GM12892 (cell line): ENCODE data around the gene TRIM13.
A peak's percentile ranks its signal among the peaks of the same experiment; 100 is the strongest.

ENCODE experiments used
- DNase-seq: peaks from one replicate; pipeline ENCODE4 v3.0.0; 2011; ENCODE audit not compliant: insufficient read length
- FAIRE-seq: peaks from 2 replicates; lab custom pipeline; 2011; peaks lifted over from hg19 to GRCh38; lab: Jason Lieb, UNC
- POLR2A ChIP-seq: IDR thresholded peaks from 2 replicates; pipeline ENCODE4 v1.6.1; 2011; ENCODE audit warnings: low read depth, low read length, control low read depth
- POLR2AphosphoS5 ChIP-seq: IDR thresholded peaks from 2 replicates; pipeline ENCODE4 v1.6.1; 2011; ENCODE audit warnings: low read depth, low read length, control low read depth
- TAF1 ChIP-seq: IDR thresholded peaks from 2 replicates; pipeline ENCODE4 v1.6.1; 2011; ENCODE audit warnings: low read depth, mild to moderate bottlenecking, control low read depth, low read length, borderline replicate concordance

The TRIM13 gene

DNA sequence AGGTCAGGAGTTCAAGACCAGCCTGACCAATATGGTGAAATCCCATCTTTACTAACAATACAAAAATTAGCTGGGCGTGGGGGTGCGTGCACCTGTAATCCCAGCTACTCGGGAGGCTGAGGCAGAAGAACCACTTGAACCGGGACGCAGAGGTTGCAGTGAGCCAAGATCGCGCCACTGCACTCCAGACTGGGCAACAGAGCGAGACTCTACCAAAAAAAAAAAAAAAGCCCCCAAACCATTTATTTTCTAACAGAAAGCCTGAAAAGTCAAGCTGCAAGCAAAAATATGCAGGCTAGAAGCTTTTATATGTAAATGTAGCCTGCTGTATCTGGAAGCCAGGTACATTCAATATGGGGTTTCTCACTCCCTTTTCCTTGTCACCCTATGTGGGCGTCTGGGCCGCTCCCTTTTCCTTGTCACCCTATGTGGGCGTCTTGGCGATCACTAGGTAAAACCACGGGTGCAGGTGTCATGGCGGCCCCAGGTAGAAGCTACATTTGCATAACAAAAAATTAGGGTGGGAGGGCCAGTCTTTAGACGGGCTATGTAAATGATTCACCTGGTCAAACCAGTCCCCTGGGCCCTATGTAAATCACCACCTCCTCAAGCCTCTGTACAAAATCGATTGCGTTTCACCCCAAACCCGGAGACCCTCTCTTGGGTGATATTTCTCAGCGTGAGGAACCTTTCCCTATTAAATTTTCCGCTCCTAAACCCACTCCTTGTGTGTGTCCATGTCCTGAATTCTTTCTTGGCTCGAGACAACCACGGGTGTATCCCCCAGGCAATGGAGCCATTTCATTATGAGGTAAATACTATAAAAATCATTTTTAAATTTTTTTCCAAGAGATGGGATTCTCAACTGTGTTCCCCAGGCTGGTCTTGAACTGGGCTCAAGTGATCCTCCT lies 2.1 kb downstream of the TRIM13 start:
- DNase-seq = no peak
- no peak for FAIRE-seq
- no peak for TF ChIP-seq TAF1
- TF ChIP-seq POLR2A = no peak
- TF ChIP-seq POLR2AphosphoS5 = no peak

DNA sequence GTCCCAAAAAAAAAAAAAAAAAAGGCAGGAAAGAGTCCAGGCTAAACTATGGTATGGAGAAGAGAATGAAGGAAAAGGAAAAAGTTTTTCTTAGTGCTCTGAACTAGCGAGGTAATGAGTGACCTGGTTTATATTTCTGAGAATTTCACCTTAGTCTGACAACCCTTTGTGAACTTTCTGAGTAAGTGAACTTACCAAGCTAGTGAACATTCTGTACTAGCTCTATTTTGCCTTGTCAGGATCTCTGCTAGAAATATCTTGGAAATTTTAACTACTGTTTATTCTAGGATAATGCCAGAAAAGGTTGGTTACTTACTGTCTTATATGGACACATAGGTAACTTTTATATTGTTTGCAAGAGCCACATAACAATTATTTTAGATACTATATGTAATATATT lies 4.4 kb downstream of the TRIM13 start:
- no peak for FAIRE-seq
- DNase-seq = no peak
- TF ChIP-seq POLR2AphosphoS5 (no peak), TAF1 (no peak), POLR2A (no peak)

DNA sequence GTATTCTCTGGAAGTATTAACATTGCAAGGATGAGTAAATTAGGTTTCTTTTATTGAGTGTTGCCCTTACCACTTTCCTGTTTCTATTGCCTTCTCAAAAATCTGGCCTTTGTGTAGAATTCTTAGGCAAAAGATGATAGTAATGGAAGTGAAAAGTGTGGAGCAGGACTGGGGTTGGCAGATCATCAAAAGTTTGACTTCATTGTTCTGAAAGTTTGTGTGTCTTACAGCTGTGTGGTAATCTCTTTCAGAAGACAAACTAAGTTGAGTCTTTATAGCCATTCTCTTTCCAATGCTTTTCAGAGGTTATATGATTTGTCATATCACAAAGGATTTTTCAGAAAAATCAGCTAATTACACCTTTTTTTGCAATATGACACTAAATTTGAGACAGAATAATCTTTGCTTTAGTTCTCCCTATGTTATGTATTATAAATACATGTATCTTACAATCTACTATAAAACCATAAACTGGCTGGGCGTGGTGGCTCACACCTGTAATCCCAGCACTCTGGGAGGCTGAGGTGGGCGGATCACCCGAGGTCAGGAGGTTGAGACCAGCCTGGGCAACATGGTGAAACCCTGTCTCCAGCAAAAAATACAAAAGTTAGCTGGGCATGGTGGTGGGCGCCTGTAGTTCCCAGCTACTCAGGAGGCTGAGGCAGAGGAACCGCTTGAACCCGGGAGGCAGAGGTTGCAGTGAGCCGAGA lies 9.7 kb downstream of the TRIM13 start:
- FAIRE-seq (no peak), DNase-seq (no peak)
- TF ChIP-seq POLR2AphosphoS5 = no peak
- TF ChIP-seq TAF1 = no peak
- no peak for TF ChIP-seq POLR2A

GRCh38 chr13:50011461-50011860 lies 14.6 kb downstream of the TRIM13 start:
- TF ChIP-seq TAF1 (no peak), POLR2AphosphoS5 (no peak), POLR2A (no peak)
- DNase-seq (no peak), FAIRE-seq (no peak)

- DNase-seq = no peak
- TF ChIP-seq TAF1 (no peak), POLR2AphosphoS5 (no peak), POLR2A (no peak)
- FAIRE-seq = no peak
Observed at GRCh38 chr13:50012396-50013169, 15.7 kb downstream of the TRIM13 start.

DNA sequence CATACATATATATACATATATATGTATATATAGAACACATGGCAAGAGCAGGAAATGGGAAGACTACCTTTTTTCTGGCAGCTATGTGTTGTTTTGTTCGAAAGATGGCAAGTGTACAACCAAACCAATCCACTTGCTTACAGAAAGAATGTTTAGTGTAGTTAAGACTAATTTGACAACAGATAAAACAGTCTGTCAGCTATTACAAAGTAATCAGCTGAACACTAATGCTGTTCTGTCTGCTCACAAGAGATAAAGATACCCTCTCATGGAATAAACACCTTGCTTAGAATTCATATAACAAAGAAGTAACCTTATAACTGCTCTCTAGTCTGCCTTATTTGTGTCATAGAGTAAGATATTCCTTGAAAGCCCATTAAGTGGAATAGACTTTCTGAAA lies 17.5 kb downstream of the TRIM13 start:
- DNase-seq = no peak
- peak; percentile 77 for FAIRE-seq

DNA sequence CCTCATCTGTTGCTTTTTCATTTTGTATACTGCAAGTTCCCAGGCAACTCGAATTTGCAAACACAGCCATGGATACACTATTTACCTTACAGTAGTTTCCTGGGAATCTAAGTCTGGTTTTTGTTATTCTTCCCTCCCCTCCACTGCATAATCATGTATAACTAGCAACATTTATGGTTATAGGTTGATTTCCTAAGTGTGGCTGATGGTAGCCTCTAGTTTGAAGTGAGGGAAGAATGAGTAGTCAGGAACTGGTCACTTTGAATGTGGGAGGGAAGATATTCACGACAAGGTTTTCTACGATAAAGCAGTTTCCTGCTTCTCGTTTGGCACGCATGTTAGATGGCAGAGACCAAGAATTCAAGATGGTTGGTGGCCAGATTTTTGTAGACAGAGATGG lies 18.4 kb downstream of the TRIM13 start, which contains the start of gene KCNRG:
TSS of gene KCNRG (plus strand) at position 187 of the 400 bp plus-strand sequence. CDS start at position 237, 50 bp downstream.
- no peak for FAIRE-seq
- no peak for DNase-seq
- no peak for TF ChIP-seq TAF1
- no peak for TF ChIP-seq POLR2A
- TF ChIP-seq POLR2AphosphoS5 = no peak

More for the DNA sequence above, 17.5 kb downstream of the TRIM13 start:
- TF ChIP-seq POLR2AphosphoS5 (no peak), TAF1 (no peak), POLR2A (no peak)

- DNase-seq (no peak), FAIRE-seq (no peak)
Observed at GRCh38 chr13:50015750-50016149, 18.9 kb downstream of the TRIM13 start.

GRCh38 chr13:50016444-50016843 lies 19.6 kb downstream of the TRIM13 start:
- DNase-seq = no peak
- no peak for TF ChIP-seq POLR2A
- no peak for TF ChIP-seq POLR2AphosphoS5
- no peak for TF ChIP-seq TAF1

More at GRCh38 chr13:50015750-50016149, 18.9 kb downstream of the TRIM13 start:
- TF ChIP-seq POLR2A = no peak
- no peak for TF ChIP-seq TAF1
- TF ChIP-seq POLR2AphosphoS5 = no peak

DNA sequence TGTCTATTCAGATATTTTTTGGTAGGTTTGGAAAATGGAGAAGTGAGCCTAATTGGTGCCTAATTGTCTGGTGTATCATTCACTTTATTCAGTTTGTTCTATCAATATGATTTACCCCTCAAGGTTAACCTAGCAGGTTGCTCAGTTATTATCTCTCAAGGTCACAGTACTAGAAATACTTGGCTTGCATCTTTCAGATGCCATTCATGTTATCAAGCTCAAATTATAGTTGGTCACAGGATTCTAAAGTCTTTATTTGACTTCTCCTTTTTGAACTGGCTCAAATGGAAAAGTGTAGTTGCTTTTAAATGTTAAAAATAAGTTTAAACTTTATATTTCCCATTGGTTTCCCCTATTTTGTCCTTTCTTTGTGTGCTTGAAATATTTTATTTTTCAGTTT lies 21.0 kb downstream of the TRIM13 start:
- FAIRE-seq (no peak), DNase-seq (no peak)
- TF ChIP-seq POLR2A (no peak), TAF1 (no peak), POLR2AphosphoS5 (no peak)

More at GRCh38 chr13:50016444-50016843, 19.6 kb downstream of the TRIM13 start:
- FAIRE-seq = no peak
